NCI-H146 (cell line): ENCODE data around the gene OCA2.
A peak's percentile ranks its signal among the peaks of the same experiment; 100 is the strongest.
"Not testable (repeated sequence)": the region's sequence is repeated elsewhere in the genome, so short reads cannot be mapped to it uniquely, and the experiment has no call there.

Experiments
- DNase-seq: peaks from one replicate; lab custom pipeline; 2025; lab: John Stamatoyannopoulos, UW

Gene OCA2

DNA sequence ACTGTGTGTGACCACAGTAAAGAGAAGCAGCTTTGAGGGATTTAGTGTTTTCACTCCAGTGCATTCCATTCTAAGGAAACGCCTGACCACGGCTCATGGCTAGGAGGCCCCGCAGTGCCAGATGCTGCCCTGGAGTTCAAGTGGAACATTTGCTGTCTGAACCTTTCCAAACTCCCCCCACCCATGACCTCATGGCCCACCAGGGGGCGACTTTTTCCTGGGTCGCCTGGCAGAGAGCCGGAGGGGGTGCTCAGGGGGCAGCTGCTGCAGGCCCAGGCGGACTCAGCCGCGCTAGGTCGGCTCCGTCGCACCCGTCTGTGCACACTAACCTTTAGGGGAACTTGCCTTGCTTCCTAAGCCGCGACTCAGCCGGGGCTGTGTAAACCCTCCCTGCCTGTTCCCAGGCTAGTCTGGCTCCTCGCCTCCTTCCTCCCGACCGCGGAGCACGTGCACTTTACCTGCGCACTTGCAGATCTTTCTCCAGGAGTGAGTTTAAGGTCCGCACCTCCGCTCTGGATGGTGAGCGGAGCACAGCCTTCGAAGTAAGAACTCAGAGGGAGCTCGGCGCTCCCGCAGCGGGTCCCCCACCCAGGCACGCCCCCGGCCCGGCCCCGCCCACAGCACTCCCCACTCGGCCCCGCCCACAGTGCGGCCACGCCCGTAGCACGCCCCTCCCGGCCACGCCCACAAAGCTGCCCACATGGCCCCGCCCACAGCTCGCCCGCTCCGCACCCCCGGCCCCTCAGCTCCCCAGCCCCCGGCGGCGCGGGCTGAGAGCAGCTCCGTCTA lies at the start of gene OCA2:
Gene OCA2 (minus strand): TSS at position 550 of the 789 bp plus-strand sequence. CDS start 17,441 bp downstream, outside the sequence.
- peak; percentile 70 for DNase-seq

DNA sequence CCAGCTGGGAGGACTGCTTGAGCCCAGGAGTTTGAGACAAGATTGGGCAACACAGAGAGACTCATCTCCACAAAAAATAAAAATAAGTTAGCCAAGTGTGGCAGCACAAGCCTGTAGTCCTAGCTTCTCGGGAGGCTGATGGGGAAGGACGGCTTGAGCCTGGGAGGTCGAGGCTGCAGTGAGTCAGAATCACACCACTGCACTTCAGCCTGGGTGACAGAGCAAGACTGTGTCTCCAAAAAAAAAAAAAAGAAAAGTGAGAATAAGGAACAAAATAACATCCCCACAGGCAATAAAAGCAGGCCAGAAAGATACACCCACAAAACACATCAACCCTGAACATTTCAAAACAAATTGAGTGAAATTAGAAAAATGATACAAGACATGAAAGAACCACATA lies 48.7 kb upstream of the OCA2 start:
- no peak for DNase-seq

GRCh38 chr15:28145419-28145818 lies 46.3 kb upstream of the OCA2 start:
- DNase-seq, result not testable (repeated sequence)

DNA sequence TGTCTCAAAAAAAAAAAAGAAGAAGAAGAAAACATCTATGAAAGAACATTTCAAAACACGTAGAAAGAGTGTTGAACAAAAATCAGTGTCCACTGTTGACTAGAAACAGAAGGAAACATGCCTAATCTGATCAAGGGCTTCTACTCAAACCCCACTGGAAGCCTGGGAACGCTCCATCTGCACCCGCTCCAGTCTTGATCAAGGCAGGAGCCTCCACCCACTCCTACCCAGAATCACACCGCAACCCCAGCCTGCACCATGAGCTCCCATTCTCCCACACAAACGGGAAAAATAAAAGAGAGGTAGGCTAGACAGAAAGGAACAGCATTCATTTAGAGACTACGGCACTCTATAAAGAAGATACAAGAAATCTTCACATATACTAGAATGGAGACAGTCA lies 40.9 kb upstream of the OCA2 start:
- DNase-seq, result no peak

DNA sequence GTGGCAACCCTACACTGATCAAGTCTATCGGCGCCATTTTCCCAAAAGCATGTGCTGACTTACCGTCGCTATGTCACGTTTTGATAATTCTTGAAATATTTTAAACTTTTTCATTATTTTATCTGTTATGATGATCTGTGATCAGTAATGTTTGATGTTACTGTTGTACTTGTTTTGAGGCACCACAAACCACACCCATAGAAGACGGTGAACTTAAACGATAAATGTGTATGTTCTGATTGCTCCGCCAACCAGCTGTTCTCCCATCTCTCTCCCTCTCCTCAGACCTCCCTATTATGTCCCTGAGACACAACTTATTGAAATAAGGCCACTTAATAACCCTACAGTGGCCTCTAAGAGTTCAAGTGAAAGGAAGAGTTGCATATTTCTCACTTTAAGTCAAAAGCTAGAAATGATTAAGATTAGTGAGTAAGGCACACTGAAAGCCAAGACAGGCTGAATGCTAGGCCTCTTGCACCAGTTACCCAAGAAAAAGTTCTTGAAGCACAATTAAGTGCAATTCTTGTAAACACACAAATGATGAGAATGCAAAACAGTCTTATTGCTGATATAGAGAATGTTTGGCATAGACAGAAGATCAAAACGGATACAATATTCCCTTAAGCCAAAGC lies 38.4 kb upstream of the OCA2 start:
- DNase-seq, result not testable (repeated sequence)

DNA sequence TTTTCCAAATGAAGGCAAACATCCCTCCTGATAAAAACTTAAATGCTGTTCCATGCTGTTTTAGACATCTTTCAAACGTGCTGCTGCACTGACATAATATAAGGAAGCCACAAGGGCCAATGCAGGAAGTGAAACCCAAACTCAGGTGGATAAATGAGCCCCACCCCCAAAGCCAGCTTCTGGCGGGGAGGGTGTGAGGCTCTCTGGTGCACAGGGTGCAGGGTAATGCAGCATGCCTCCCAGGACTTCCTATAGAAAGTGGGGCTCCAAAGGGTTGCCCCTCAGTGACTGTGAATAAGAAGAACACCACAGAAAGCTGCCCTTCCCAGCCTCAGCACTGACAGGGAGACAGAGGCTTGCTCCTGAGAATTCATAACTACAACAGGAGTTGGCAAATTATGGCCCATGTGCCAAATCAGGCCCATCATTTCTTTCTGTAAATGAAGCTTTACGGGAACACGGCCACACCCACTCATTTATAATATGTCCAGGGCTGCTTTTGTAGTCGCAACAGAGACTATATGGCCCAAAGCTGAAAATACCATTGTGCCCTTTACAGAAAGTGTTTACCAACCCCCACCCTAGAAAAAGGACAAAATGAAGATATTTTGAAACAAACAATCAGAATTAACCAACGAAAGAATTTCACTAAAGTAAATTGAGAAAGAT lies 37.3 kb upstream of the OCA2 start:
- not testable (repeated sequence) for DNase-seq

- DNase-seq, result no peak
These were observed 34.2 kb upstream of the OCA2 start for GRCh38 chr15:28133281-28133680.

- DNase-seq, result no peak
These were observed 33.6 kb upstream of the OCA2 start for GRCh38 chr15:28132524-28133275.

GRCh38 chr15:28131946-28132345 lies 32.8 kb upstream of the OCA2 start:
- no peak for DNase-seq

DNA sequence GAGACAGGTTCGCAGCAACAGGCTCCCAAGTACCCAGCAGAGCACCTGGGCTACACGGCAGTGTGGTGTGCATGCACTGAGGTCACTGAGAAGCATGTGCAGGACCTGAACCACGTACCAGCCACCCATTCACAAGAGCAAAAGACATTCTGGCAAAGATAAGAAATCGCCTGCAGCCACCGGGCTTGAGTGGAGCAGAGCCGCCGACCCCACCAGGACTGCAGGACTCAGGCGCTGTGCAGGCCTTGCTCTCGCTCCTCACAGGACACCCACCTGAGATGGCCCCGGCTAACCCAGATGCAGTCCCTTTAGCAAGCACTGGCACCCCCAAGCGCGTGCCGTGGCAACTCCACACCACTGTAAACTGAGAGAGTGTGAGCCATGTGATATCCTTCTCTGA lies 32.3 kb upstream of the OCA2 start:
- no peak for DNase-seq

DNA sequence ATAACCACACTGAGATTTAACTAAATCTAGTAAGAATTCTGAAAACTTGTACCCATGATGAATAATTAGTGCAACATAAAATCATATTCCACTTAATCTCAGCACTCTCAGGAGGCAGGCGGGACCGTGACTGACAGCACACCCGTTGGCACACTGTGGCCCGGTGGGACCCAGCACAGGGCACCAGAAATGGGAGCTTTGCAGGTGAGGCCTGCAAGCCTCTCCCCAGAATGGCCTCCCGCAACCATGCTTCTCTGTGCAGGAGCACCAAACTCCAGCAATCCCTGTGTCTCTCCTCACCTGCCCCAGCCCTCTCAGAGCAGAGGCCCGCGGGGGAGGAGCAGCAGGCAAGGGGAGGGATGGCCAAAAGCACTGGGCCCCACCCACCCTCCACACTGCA lies 31.5 kb upstream of the OCA2 start:
- DNase-seq, result no peak

DNA sequence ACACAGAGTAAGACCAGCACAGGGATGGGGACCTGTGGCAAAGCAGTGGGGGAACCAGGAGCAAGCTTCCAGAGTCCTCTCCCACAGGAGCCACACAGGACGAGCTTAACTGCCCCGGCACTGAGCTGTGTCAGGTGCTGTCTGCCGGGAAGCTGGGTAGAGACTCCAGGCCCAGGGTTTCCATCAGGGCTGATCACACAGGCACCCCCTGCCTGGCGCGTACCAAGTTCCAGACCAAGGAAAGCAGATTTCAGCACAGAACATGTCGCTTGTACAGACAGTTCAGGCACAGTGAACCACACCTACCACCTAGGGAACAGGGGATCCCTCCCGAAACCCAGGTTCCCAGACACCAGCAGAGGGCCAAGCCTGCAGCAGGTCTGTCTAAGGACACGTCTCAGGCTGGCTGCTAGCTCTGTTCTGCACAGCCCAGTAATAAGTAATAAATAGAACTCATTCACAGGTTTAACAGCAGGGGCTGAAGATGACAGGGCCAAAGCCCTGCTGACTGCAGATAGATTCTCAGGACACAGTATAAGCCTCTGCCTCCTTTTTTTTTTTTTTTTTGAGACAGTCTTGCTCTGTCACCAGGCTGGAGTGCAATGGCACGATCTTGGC lies 30.2 kb upstream of the OCA2 start:
- DNase-seq, result no peak

DNA sequence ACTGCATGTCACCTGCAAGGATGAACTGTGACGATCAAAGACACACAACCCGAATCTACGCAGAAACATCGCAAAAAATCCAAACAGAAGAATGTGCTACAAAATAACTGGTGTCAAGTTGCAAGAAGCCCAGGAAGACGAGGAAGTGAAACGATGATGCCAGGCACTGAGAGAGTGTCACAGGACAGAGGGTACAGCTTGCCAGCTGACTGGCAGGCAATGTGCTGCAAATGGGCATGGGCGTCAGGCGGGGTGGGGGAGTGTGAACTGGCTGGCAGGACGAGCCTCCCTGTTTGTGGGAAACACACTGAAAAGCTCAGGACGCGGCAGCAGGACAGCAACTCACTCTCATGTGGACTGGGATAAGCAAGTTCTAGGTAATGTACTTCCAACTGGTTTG lies 28.9 kb upstream of the OCA2 start:
- DNase-seq, result no peak

GRCh38 chr15:28127036-28127435 lies 27.9 kb upstream of the OCA2 start:
- no peak for DNase-seq

- peak; percentile 26 for DNase-seq
These were observed 26.8 kb upstream of the OCA2 start for GRCh38 chr15:28125673-28126651.

DNA sequence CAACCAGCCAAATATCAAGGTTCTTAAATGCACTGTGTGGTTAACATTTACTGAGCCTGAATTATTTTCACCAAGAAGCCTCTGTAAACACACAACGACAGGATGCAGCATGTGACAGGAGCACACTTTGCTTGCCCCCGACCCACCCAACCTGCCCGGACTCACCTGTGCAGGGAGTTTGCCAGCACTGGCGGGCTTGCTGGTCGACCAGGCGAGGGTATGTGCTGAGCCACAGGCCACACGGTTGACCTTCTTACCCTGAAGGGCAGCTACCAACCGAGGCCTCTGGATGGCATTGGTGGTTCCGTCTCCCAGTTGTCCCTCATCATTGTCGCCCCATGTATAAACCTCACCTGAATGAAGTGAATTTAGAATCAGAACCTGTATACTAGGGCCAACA lies 25.7 kb upstream of the OCA2 start:
- DNase-seq, result no peak

GRCh38 chr15:28123408-28124023 lies 24.4 kb upstream of the OCA2 start:
- peak; percentile 41 for DNase-seq

- DNase-seq, result no peak
These were observed 23.2 kb upstream of the OCA2 start for GRCh38 chr15:28122038-28122949.

DNA sequence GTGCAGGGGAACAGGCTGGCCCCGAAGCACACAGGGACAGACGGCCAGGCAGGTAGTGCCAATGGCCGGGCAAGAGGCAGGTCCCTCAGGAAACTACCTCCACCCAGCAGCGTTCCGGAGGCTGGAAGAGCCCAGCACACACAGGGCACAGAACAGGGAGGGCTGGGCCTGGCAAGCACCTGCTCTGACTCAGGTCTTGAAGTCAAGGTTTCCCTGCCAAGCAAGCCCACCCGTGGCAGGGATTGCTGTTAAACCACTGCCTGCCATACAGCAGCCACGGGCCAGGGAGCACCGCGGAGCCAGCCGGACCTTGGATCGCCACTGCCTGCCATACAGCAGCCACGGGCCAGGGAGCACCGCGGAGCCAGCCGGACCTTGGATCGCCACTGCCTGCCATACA lies 22.5 kb upstream of the OCA2 start:
- DNase-seq, result not testable (repeated sequence)
